GM12878 (cell line): Measurements from ENCODE around the gene GTSE1. TPM values are rescaled to one million over a fixed set of nuclear protein-coding genes. Genes with fewer than 3 reads are reported as not detected.

Experiments used
- ATAC-seq: fragments of 200-7000 bp; cut with Tn5 transposase; 3 replicates; pipeline ENCODE4 v1.9.1; 2020; ENCODE audit warnings: mild to moderate bottlenecking, moderate library complexity
- BruUV-seq: library from RNA; stranded (reverse); fragments of 400-500 nt; replicated peaks from 2 replicates; lab custom pipeline; 2021; lab: Mats Ljungman, UMichigan
- CTCF ChIA-PET: fragments of 300-600 bp; sonication (Branson Sonifier 250); formaldehyde crosslinking; extraction: SDS; loops from one replicate; lab custom pipeline; 2021; ENCODE audit warnings: inconsistent platforms; lab: Yijun Ruan, JAX
- POLR2A ChIA-PET: fragments of 350-600 bp; formaldehyde crosslinking; extraction: SDS; loops from one replicate; lab custom pipeline; 2021; ENCODE audit warnings: inconsistent platforms; lab: Charles Lee
- RAD21 ChIA-PET: fragments of 300-600 bp; sonication (Branson Sonifier 250); formaldehyde crosslinking; loops from one replicate; lab custom pipeline; 2023; ENCODE audit warnings: antibody characterized with exemption; ENCODE audit not compliant: unreplicated experiment; lab: Charles Lee
- SMC1A ChIA-PET: fragments of 300-600 bp; sonication (Branson Sonifier 250); formaldehyde crosslinking; loops from one replicate; lab custom pipeline; 2023; ENCODE audit not compliant: unreplicated experiment, uncharacterized antibody; lab: Charles Lee
- DNase-seq: peaks from one replicate; pipeline ENCODE4 v3.0.0-alpha.2; 2011; ENCODE audit warnings: low read depth, low spot score
- FAIRE-seq: peaks from 3 replicates; lab custom pipeline; 2011; peaks lifted over from hg19 to GRCh38; lab: Jason Lieb, UNC
- H2AFZ ChIP-seq: 2 replicates; pipeline ENCODE4 v1.6.0; 2011; ENCODE audit warnings: low read depth, low read length, control low read depth; ENCODE audit not compliant: control insufficient read depth
- H3K27ac ChIP-seq: 2 replicates; pipeline ENCODE4 v1.5.1; 2011; ENCODE audit warnings: control low read depth; ENCODE audit not compliant: control insufficient read depth, insufficient read depth
- H3K27me3 ChIP-seq, 2 experiments: replicated peaks in 1 of 2; 2 replicates each; pipeline versions ENCODE4 v1.6.0 to v1.6.1; 2011; ENCODE audit warnings: low read length in 1 of 2; ENCODE audit not compliant: control insufficient read depth in 2 of 2, insufficient read depth in 2 of 2
- H3K36me3 ChIP-seq, 2 experiments: 2 replicates each; pipeline ENCODE4 v1.5.1; 2011; ENCODE audit warnings: low read length in 1 of 2; ENCODE audit not compliant: control insufficient read depth in 2 of 2, insufficient read depth in 2 of 2
- H3K4me1 ChIP-seq: 2 replicates; pipeline ENCODE4 v1.6.1; 2011; ENCODE audit warnings: mild to moderate bottlenecking, low read length, moderate library complexity, mixed read lengths; ENCODE audit not compliant: control insufficient read depth, insufficient read depth
- H3K4me2 ChIP-seq: 2 replicates; pipeline ENCODE4 v1.6.0; 2011; ENCODE audit warnings: control low read depth; ENCODE audit not compliant: control insufficient read depth, insufficient read depth
- H3K4me3 ChIP-seq: fragments of 200-600 bp; sonication (generic); 2 replicates; pipeline ENCODE4 v1.5.1; 2016
- H3K79me2 ChIP-seq: 2 replicates; pipeline ENCODE4 v1.6.0; 2011; ENCODE audit warnings: low read length; ENCODE audit not compliant: control insufficient read depth, insufficient read depth
- H3K9ac ChIP-seq: 2 replicates; pipeline ENCODE4 v1.8.0; 2011; ENCODE audit warnings: low read length, control low read depth, mixed read lengths; ENCODE audit not compliant: control insufficient read depth, insufficient read depth
- H3K9me3 ChIP-seq: replicated peaks from 3 replicates; pipeline ENCODE4 v1.5.1; 2011; ENCODE audit warnings: mild to moderate bottlenecking, low read length; ENCODE audit not compliant: control insufficient read depth, insufficient read depth
- H4K20me1 ChIP-seq: 2 replicates; pipeline ENCODE4 v1.6.0; 2011; ENCODE audit not compliant: control insufficient read depth, insufficient read depth
- DPF2 ChIP-seq: fragments of 450-650 bp; IDR thresholded peaks from 2 replicates; pipeline ENCODE4 v1.6.1; 2017; ENCODE audit warnings: mild to moderate bottlenecking
- EP300 ChIP-seq, 2 experiments: fragments of 150-350 bp in 1 of 2; IDR thresholded peaks; 2 replicates each; pipeline ENCODE4 v1.6.1; 2011 to 2012; ENCODE audit warnings: low read depth in 2 of 2, low read length in 2 of 2, borderline replicate concordance in 1 of 2, improper control_type of control experiment in 1 of 2, inconsistent platforms in 1 of 2; ENCODE audit not compliant: control insufficient read depth in 1 of 2
- HCFC1 ChIP-seq: fragments of 150-350 bp; IDR thresholded peaks from 2 replicates; pipeline ENCODE4 v1.6.1; 2014; ENCODE audit warnings: low read length
- MYC ChIP-seq: IDR thresholded peaks from 2 replicates; pipeline ENCODE4 v1.6.1; 2011; ENCODE audit warnings: mild to moderate bottlenecking, low read length, moderate library complexity, inconsistent platforms; ENCODE audit not compliant: insufficient read depth, insufficient replicate concordance, insufficient read length, severe bottlenecking
- NBN ChIP-seq: fragments of 450-650 bp; IDR thresholded peaks from 2 replicates; pipeline ENCODE4 v1.6.1; 2016
- NR2C2 ChIP-seq: IDR thresholded peaks from 2 replicates; pipeline ENCODE4 v1.6.1; 2011; ENCODE audit warnings: borderline replicate concordance, low read depth; ENCODE audit not compliant: control insufficient read depth, insufficient read length
- PAX8 ChIP-seq: fragments of 450-650 bp; IDR thresholded peaks from 2 replicates; pipeline ENCODE4 v1.6.1; 2017; ENCODE audit warnings: mild to moderate bottlenecking, moderate library complexity
- PML ChIP-seq: IDR thresholded peaks from 2 replicates; pipeline ENCODE4 v1.6.1; 2012; ENCODE audit warnings: low read length, inconsistent platforms
- SIX5 ChIP-seq: IDR thresholded peaks from 2 replicates; pipeline ENCODE4 v1.6.1; 2011; ENCODE audit warnings: mild to moderate bottlenecking, low read depth, low read length, moderate library complexity; ENCODE audit not compliant: severe bottlenecking
- SMARCA5 ChIP-seq: fragments of 450-650 bp; IDR thresholded peaks from 2 replicates; pipeline ENCODE4 v1.6.1; 2017; ENCODE audit warnings: mild to moderate bottlenecking
- ZNF24 ChIP-seq: fragments of 450-650 bp; IDR thresholded peaks from 2 replicates; pipeline ENCODE4 v1.6.1; 2017; ENCODE audit warnings: antibody characterized with exemption, mild to moderate bottlenecking
- WGBS: methylation state at CpG from one replicate; pipeline ENCODE4 v1.1.6; 2016; ENCODE audit warnings: low lambda C conversion rate; ENCODE audit not compliant: insufficient replicate concordance, insufficient coverage; ENCODE audit errors: missing lambda C conversion rate; 5-methylcytosine and 5-hydroxymethylcytosine counted together
- in situ Hi-C: fragments of 300-500 bp; cut with MboI; formaldehyde crosslinking; loops from 9 replicates; pipeline ENCODE4 v1.14.3; 2018; ENCODE audit warnings: mixed read lengths
- intact Hi-C: fragments of 100-400 bp; cut with micrococcal nuclease; formaldehyde crosslinking; loops from one replicate; pipeline ENCODE4 v1.14.2; 2022; ENCODE audit not compliant: unreplicated experiment
- polyA plus RNA-seq, 11 experiments: library from polyadenylated mRNA; depleted of rRNA in 4 of 11; unstranded in 6 of 11; stranded (reverse) in 5 of 11; fragments of >200 nt; fragmentation: Nextera tagmentation in 4 of 11; fragmentation: Illumina TruSeq in 1 of 11; extraction: Ambion mirVana in 4 of 11; extraction: Trizol in 1 of 11; gene quantifications; 1 replicate in 1 of 11; 2 replicates in 10 of 11; pipeline versions ENCODE4 v1.2.1 to v1.2.3, GENCODE V29; 2011 to 2016; ENCODE audit warnings: inconsistent platforms in 2 of 11, missing spikeins in 2 of 11, low read depth in 1 of 11
- total RNA-seq, 4 experiments: library from RNA; depleted of rRNA in 3 of 4; stranded (reverse); fragments of >200 nt in 3 of 4; fragmentation: Illumina TruSeq in 1 of 4; extraction: Trizol in 1 of 4; gene quantifications; 2 replicates each; pipeline versions ENCODE4 v1.2.1 to v1.2.3, GENCODE V29; 2013 to 2021
- TF ChIP-seq, protein P1 (sequence below): fragments of 450-650 bp; IDR thresholded peaks from 2 replicates; pipeline ENCODE4 v1.6.1; 2017; ENCODE audit warnings: low read depth, mild to moderate bottlenecking, moderate library complexity
- TF ChIP-seq, protein P2 (sequence below): IDR thresholded peaks from 2 replicates; pipeline ENCODE4 v1.6.1; 2011; ENCODE audit warnings: low read depth, low read length, improper control_type of control experiment, borderline replicate concordance
- TF ChIP-seq, protein P3 (sequence below): fragments of 450-650 bp; IDR thresholded peaks from 2 replicates; pipeline ENCODE4 v1.6.1; 2016; ENCODE audit warnings: mild to moderate bottlenecking
- TF ChIP-seq, protein P4 (sequence below): IDR thresholded peaks from 2 replicates; pipeline ENCODE4 v1.6.1; 2011; ENCODE audit warnings: mild to moderate bottlenecking, low read depth, low read length, moderate library complexity; ENCODE audit not compliant: insufficient replicate concordance

Gene GTSE1
- total and polyA plus RNA-seq, 10 of the 15 experiments (the other 5 are each of a cell fraction or from before 2014, with no cell fraction given): 6.6 to 46.2 (median 32.3) TPM

DNA sequence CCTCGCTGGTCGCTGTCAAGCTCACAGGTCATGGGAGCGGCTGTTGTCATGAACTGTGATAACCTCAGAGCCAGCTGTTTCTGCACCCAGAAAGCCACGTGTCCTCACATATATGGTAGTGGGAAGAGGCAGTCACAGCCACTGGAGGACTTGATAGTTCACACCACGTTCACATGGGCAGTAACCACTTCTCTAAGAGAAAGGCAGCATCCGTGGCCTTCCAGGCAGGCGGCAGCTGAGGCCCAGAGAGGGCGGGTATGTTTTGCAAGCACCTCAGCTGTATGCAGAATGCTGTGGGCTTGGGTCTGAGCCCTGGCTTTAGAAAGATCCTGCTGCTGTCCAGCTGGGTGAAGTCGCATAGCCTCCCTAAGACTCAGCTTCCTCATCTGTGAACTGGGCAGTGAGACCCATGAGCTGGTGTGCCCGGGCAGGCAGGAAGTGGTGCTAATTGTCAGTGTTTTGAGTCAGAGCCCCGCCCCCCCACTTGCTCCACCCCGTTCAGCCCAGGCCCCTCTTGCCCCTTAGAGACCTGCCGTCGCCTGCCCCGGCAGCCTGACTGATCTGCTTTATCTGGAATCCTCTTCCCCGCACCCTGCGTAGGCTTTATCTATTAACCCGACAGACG, 15.6 kb upstream of the GTSE1 start:
- intact Hi-C loops: no loop called here
- Histone ChIP-seq H3K27me3 (no peaks in the 10 kb centered on the region), H4K20me1 (no peaks in the 10 kb centered on the region), H3K36me3 (peaks cover 13 to 17% of the 10 kb centered on the region in 2 experiments), H3K4me1 (peaks cover 4% of the 10 kb centered on the region; the same call in 1 of the 2 replicates), H3K9ac (no peak overlapping the region), H3K4me3 (no peak overlapping the region), H3K27ac (no peak overlapping the region; the same call in 1 of the 2 replicates), H3K9me3 (no peaks in the 10 kb centered on the region), H3K4me2 (no peak overlapping the region), H3K79me2 (no peaks in the 10 kb centered on the region), H2AFZ (no peak overlapping the region)
- in situ Hi-C loops: no loop called here
- WGBS: 41% methylated on average over 19 of the region's 19 CpGs
- ATAC-seq: peak; percentile 84
- DNase-seq: no peak
- BruUV-seq: no TSS peak
- SMC1A ChIA-PET: interaction anchor here (0.9 to 1.5 kb wide), 4 partner anchors 11 to 16 kb away, joined by 3 to 7 read pairs (median 4); partner anchors contain the start of genes GTSE1 and TTC38
- CTCF ChIA-PET: interaction anchor here (1.1 kb wide), 2 partner anchors 31 to 275 kb away, joined by 3 read pairs; no protein-coding TSS in a partner anchor
- no peak for FAIRE-seq
- RAD21 ChIA-PET: interaction anchor here (1.6 to 2.0 kb wide), 2 partner anchors 13 to 31 kb away, joined by 4 to 8 read pairs; partner anchors contain the start of genes CDPF1 and TTC38
- POLR2A ChIA-PET: interaction anchor here (1.0 to 2.7 kb wide), 5 partner anchors 8 to 25 kb away, joined by 3 to 9 read pairs (median 3); partner anchors contain the start of genes GTSE1 and TTC38
- TF ChIP-seq, protein P1, sequence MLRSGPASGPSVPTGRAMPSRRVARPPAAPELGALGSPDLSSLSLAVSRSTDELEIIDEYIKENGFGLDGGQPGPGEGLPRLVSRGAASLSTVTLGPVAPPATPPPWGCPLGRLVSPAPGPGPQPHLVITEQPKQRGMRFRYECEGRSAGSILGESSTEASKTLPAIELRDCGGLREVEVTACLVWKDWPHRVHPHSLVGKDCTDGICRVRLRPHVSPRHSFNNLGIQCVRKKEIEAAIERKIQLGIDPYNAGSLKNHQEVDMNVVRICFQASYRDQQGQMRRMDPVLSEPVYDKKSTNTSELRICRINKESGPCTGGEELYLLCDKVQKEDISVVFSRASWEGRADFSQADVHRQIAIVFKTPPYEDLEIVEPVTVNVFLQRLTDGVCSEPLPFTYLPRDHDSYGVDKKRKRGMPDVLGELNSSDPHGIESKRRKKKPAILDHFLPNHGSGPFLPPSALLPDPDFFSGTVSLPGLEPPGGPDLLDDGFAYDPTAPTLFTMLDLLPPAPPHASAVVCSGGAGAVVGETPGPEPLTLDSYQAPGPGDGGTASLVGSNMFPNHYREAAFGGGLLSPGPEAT: peak; percentile 78
- TF ChIP-seq PAX8 (no peak), HCFC1 (no peak), NR2C2 (no peak), EP300 (IDR thresholded peaks at IDR 0.05; ENCODE audit: borderline replicate concordance in 1 of 2, control insufficient read depth in 1 of 2, low read depth in 2 of 2, low read length in 2 of 2) (no peak), SIX5 (no peak), DPF2 (peak; percentile 51; the same call in 1 of the 2 replicates), SMARCA5 (peak; percentile 76), PML (no peak), NBN (peak; percentile 74; the same call in 1 of the 2 replicates), ZNF24 (0 out of 2 replicates have a peak, but pooled peaks have one; percentile 41), MYC (no peak)
- TF ChIP-seq, protein P2, sequence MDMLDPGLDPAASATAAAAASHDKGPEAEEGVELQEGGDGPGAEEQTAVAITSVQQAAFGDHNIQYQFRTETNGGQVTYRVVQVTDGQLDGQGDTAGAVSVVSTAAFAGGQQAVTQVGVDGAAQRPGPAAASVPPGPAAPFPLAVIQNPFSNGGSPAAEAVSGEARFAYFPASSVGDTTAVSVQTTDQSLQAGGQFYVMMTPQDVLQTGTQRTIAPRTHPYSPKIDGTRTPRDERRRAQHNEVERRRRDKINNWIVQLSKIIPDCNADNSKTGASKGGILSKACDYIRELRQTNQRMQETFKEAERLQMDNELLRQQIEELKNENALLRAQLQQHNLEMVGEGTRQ: peak; percentile 52; the same call in 1 of the 2 replicates
- TF ChIP-seq, protein P3, sequence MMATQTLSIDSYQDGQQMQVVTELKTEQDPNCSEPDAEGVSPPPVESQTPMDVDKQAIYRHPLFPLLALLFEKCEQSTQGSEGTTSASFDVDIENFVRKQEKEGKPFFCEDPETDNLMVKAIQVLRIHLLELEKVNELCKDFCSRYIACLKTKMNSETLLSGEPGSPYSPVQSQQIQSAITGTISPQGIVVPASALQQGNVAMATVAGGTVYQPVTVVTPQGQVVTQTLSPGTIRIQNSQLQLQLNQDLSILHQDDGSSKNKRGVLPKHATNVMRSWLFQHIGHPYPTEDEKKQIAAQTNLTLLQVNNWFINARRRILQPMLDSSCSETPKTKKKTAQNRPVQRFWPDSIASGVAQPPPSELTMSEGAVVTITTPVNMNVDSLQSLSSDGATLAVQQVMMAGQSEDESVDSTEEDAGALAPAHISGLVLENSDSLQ: peak; percentile 16; the same call in 1 of the 2 replicates
- TF ChIP-seq, protein P4, sequence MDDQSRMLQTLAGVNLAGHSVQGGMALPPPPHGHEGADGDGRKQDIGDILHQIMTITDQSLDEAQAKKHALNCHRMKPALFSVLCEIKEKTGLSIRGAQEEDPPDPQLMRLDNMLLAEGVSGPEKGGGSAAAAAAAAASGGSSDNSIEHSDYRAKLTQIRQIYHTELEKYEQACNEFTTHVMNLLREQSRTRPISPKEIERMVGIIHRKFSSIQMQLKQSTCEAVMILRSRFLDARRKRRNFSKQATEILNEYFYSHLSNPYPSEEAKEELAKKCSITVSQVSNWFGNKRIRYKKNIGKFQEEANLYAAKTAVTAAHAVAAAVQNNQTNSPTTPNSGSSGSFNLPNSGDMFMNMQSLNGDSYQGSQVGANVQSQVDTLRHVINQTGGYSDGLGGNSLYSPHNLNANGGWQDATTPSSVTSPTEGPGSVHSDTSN: no peak
